BLaER1 treated with 17β-estradiol and CSF1 and Interleukin-3, amounts not matched to agents 10 nM and 100 nM (cell line): ENCODE results near the gene GALNT12.

ENCODE experiments used
- H3K27ac ChIP-seq, 11 experiments: shearing (Covaris generic); formaldehyde crosslinking; 2 replicates each; pipeline ENCODE4 v1.8.1; 2022
- H3K27me3 ChIP-seq, 11 experiments: shearing (Covaris generic); formaldehyde crosslinking; 2 replicates each; pipeline ENCODE4 v1.8.1; 2022
- H3K36me3 ChIP-seq, 11 experiments: shearing (Covaris generic); formaldehyde crosslinking; 2 replicates each; pipeline ENCODE4 v1.8.1; 2022
- H3K4me1 ChIP-seq, 10 experiments: shearing (Covaris generic); formaldehyde crosslinking; 2 replicates each; pipeline ENCODE4 v1.8.1; 2022
- H3K4me2 ChIP-seq, 11 experiments: shearing (Covaris generic); formaldehyde crosslinking; 2 replicates each; pipeline ENCODE4 v1.8.1; 2022
- H3K4me3 ChIP-seq, 10 experiments: shearing (Covaris generic); formaldehyde crosslinking; 2 replicates each; pipeline ENCODE4 v1.8.1; 2022
- H3K9ac ChIP-seq, 11 experiments: shearing (Covaris generic); formaldehyde crosslinking; 2 replicates each; pipeline ENCODE4 v1.8.1; 2022
- H3K9me3 ChIP-seq, 11 experiments: shearing (Covaris generic); formaldehyde crosslinking; replicated peaks in 1 of 11; 2 replicates each; pipeline ENCODE4 v1.8.1; 2022
- H4K20me1 ChIP-seq, 11 experiments: shearing (Covaris generic); formaldehyde crosslinking; 2 replicates each; pipeline ENCODE4 v1.8.1; 2022
- Cebpa-rat ChIP-seq, 11 experiments: shearing (Covaris generic); IDR thresholded peaks; 2 replicates each; pipeline ENCODE4 v1.8.1; 2022

The GALNT12 gene

GRCh38 chr9:98787766-98788335 lies 19.6 kb upstream of the GALNT12 start:
- Histone ChIP-seq H3K9me3 (no peaks in the 10 kb centered on the region), H4K20me1 (peaks cover 0 to 63% (median 37%) of the 10 kb centered on the region in 11 experiments; a peak in 17 of 22 replicates), H3K4me3 (no peak overlapping the region), H3K9ac (no peak overlapping the region), H3K4me2 (no peak overlapping the region), H3K4me1 (peaks cover 10 to 28% (median 21%) of the 10 kb centered on the region in 10 experiments; a peak in 18 of 20 replicates), H3K27ac (no peak overlapping the region), H3K27me3 (no peaks in the 10 kb centered on the region), H3K36me3 (peaks cover 15 to 67% (median 55%) of the 10 kb centered on the region in 11 experiments)
- TF ChIP-seq Cebpa-rat (IDR thresholded peaks at IDR 0.05): no peak

- Histone ChIP-seq H3K4me1 (peaks cover 15 to 42% (median 36%) of the 10 kb centered on the region in 10 experiments), H3K27me3 (no peaks in the 10 kb centered on the region), H3K4me3 (no peak overlapping the region), H3K36me3 (peaks cover 7 to 51% (median 39%) of the 10 kb centered on the region in 11 experiments), H3K4me2 (no peak overlapping the region), H3K9ac (no peak overlapping the region), H3K27ac (no peak overlapping the region), H3K9me3 (no peaks in the 10 kb centered on the region), H4K20me1 (peaks cover 0 to 74% (median 43%) of the 10 kb centered on the region in 11 experiments; a peak in 18 of 22 replicates)
- no peak for TF ChIP-seq Cebpa-rat (IDR thresholded peaks at IDR 0.05)
Measured at GRCh38 chr9:98789483-98790133, 17.9 kb upstream of the GALNT12 start.

GRCh38 chr9:98790134-98790841 lies 17.2 kb upstream of the GALNT12 start:
- Histone ChIP-seq H3K36me3 (peaks cover 7 to 47% (median 36%) of the 10 kb centered on the region in 11 experiments), H3K9me3 (no peaks in the 10 kb centered on the region), H3K4me2 (no peak overlapping the region), H3K9ac (no peak overlapping the region), H3K4me1 (peaks cover 15 to 48% (median 42%) of the 10 kb centered on the region in 10 experiments), H3K4me3 (no peak overlapping the region), H3K27me3 (no peaks in the 10 kb centered on the region), H4K20me1 (peaks cover 0 to 80% (median 43%) of the 10 kb centered on the region in 11 experiments; a peak in 18 of 22 replicates), H3K27ac (peak overlapping the region in 1 of 11 experiments; percentile 19; a peak in 1 of 22 replicates)
- no peak for TF ChIP-seq Cebpa-rat (IDR thresholded peaks at IDR 0.05)

DNA sequence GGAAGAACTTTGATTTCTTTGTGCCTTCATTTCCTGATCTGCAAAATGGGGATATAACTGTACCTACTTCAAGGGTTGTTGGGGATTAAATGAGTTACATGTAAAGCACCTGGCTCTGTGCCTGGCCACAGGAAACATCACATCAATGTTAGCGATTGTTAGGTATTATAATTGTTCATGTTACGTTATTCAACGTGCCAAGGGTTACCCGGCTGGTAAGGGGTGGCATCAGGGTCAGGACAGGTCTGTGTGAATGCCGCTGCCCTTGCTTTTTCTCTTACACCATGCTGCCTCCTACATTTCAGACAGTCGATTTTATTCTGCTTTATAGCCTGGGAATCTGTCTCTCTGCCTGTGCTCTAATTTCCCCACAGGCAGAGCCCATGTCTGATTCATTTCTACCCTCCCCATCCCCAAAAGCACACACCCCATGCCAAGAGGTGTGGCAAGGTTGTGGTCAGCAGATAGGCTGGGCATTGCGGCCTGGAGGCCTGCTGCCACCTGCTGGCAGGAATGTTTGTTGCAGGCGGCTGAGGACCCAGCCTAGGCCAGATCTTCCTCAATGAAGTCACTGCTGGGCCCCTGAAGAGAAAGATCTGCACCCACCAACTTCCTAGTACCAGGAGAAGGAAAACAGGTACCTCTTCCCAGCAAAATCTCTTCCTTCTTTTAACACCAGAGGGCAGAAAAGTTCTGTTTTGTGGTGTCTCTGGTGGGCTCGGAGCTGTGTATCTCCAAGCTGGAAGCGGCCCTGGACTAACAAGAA lies 16.4 kb upstream of the GALNT12 start:
- peaks cover 21 to 54% (median 48%) of the 10 kb centered on the region in 10 experiments for H3K4me1 ChIP-seq
- H4K20me1 ChIP-seq: peaks cover 0 to 77% (median 44%) of the 10 kb centered on the region in 11 experiments; a peak in 17 of 22 replicates
- H3K4me3 ChIP-seq: no peak overlapping the region
- no peaks in the 10 kb centered on the region for H3K9me3 ChIP-seq
- H3K9ac ChIP-seq: peak overlapping the region in 4 of 11 experiments; percentile 22 to 37 (median 32); a peak in 5 of 22 replicates
- H3K27me3 ChIP-seq: no peaks in the 10 kb centered on the region
- H3K36me3 ChIP-seq: peaks cover 7 to 43% (median 32%) of the 10 kb centered on the region in 11 experiments
- peak overlapping the region in 10 of 11 experiments; percentile 6 to 52 (median 32); a peak in 15 of 22 replicates for H3K4me2 ChIP-seq
- H3K27ac ChIP-seq: peak overlapping the region in 6 of 11 experiments; percentile 3 to 49 (median 22); a peak in 8 of 22 replicates
- TF ChIP-seq Cebpa-rat (IDR thresholded peaks at IDR 0.05): no peak

- Histone ChIP-seq H3K9ac (peak overlapping the region in 7 of 11 experiments; percentile 11 to 37 (median 27); a peak in 9 of 22 replicates), H3K4me2 (peak overlapping the region in 10 of 11 experiments; percentile 6 to 52 (median 32); a peak in 18 of 22 replicates)
- no peak for TF ChIP-seq Cebpa-rat (IDR thresholded peaks at IDR 0.05)
Measured at GRCh38 chr9:98791608-98792490, 15.6 kb upstream of the GALNT12 start.

GRCh38 chr9:98793031-98793430 lies 14.4 kb upstream of the GALNT12 start:
- Histone ChIP-seq H3K9me3 (peaks cover 2 to 5% (median 5%) of the 10 kb centered on the region in 11 experiments; a peak in 19 of 22 replicates), H3K4me2 (peak overlapping the region; percentile 0 to 51 (median 40); a peak in 12 of 22 replicates), H3K4me1 (peaks cover 25 to 56% (median 51%) of the 10 kb centered on the region in 10 experiments), H3K9ac (no peak overlapping the region; a peak in 1 of 22 replicates), H4K20me1 (peaks cover 0 to 62% (median 44%) of the 10 kb centered on the region in 11 experiments; a peak in 17 of 22 replicates), H3K36me3 (peaks cover 7 to 29% (median 26%) of the 10 kb centered on the region in 11 experiments), H3K27me3 (no peaks in the 10 kb centered on the region), H3K4me3 (no peak overlapping the region), H3K27ac (no peak overlapping the region)
- no peak for TF ChIP-seq Cebpa-rat (IDR thresholded peaks at IDR 0.05)

More at GRCh38 chr9:98791608-98792490, 15.6 kb upstream of the GALNT12 start:
- Histone ChIP-seq H3K27ac (peak overlapping the region in 6 of 11 experiments; percentile 3 to 49 (median 22); a peak in 7 of 22 replicates), H4K20me1 (peaks cover 0 to 74% (median 44%) of the 10 kb centered on the region in 11 experiments; a peak in 17 of 22 replicates), H3K27me3 (no peaks in the 10 kb centered on the region), H3K4me1 (peaks cover 23 to 56% (median 50%) of the 10 kb centered on the region in 10 experiments), H3K36me3 (peaks cover 7 to 41% (median 32%) of the 10 kb centered on the region in 11 experiments), H3K9me3 (no peaks in the 10 kb centered on the region), H3K4me3 (no peak overlapping the region)

GRCh38 chr9:98794802-98795201 lies 12.7 kb upstream of the GALNT12 start:
- Histone ChIP-seq H3K4me2 (peak overlapping the region; percentile 84 to 98 (median 93)), H4K20me1 (peaks cover 0 to 52% (median 40%) of the 10 kb centered on the region in 11 experiments; a peak in 17 of 22 replicates), H3K9me3 (peaks cover 10 to 22% (median 16%) of the 10 kb centered on the region in 11 experiments; a peak in 20 of 22 replicates), H3K27me3 (no peaks in the 10 kb centered on the region), H3K27ac (no peak overlapping the region), H3K36me3 (peaks cover 5 to 12% (median 10%) of the 10 kb centered on the region in 11 experiments; a peak in 21 of 22 replicates), H3K4me1 (peaks cover 25 to 56% (median 51%) of the 10 kb centered on the region in 10 experiments), H3K9ac (peak overlapping the region in 5 of 11 experiments; percentile 89 to 92 (median 90); a peak in 7 of 22 replicates), H3K4me3 (peak overlapping the region in 4 of 10 experiments; percentile 84 to 93 (median 88); a peak in 5 of 20 replicates)
- TF ChIP-seq Cebpa-rat (IDR thresholded peaks at IDR 0.05): no peak
